Activated T-helper 17 cell treated with anti-CD3 and anti-CD28 coated beads, Interleukin-2, amount 50 U/mL, for 72 hours (primary cell): Measurements from ENCODE around the gene IREB2. TPM values are rescaled to one million over a fixed set of nuclear protein-coding genes. Genes with fewer than 3 reads are reported as not detected.

Experiments
- ATAC-seq: fragments of 150-1000 bp; cut with Tn5 transposase; replicated peaks from 2 replicates; pipeline ENCODE4 v1.10.0; 2021; ENCODE audit warnings: mild to moderate bottlenecking, moderate library complexity
- H3K27ac Mint-ChIP-seq: one replicate; pipeline ENCODE4 v1.8.0; 2022; ENCODE audit warnings: mixed read lengths
- H3K27me3 Mint-ChIP-seq: one replicate; pipeline ENCODE4 v1.8.0; 2022; ENCODE audit warnings: mixed read lengths
- H3K36me3 Mint-ChIP-seq: one replicate; pipeline ENCODE4 v1.8.0; 2022; ENCODE audit warnings: low read depth, mild to moderate bottlenecking, mixed read lengths
- H3K4me1 Mint-ChIP-seq: one replicate; pipeline ENCODE4 v1.8.0; 2022; ENCODE audit warnings: mixed read lengths
- H3K4me3 Mint-ChIP-seq: one replicate; pipeline ENCODE4 v1.8.0; 2022; ENCODE audit warnings: mild to moderate bottlenecking, mixed read lengths
- H3K9me3 Mint-ChIP-seq: one replicate; pipeline ENCODE4 v1.8.0; 2022; ENCODE audit warnings: mixed read lengths
- total RNA-seq, 2 donors: library from RNA; stranded (reverse); gene quantifications; one replicate each; pipeline ENCODE4 v1.2.3, GENCODE V29; 2022

The IREB2 gene, protein sequence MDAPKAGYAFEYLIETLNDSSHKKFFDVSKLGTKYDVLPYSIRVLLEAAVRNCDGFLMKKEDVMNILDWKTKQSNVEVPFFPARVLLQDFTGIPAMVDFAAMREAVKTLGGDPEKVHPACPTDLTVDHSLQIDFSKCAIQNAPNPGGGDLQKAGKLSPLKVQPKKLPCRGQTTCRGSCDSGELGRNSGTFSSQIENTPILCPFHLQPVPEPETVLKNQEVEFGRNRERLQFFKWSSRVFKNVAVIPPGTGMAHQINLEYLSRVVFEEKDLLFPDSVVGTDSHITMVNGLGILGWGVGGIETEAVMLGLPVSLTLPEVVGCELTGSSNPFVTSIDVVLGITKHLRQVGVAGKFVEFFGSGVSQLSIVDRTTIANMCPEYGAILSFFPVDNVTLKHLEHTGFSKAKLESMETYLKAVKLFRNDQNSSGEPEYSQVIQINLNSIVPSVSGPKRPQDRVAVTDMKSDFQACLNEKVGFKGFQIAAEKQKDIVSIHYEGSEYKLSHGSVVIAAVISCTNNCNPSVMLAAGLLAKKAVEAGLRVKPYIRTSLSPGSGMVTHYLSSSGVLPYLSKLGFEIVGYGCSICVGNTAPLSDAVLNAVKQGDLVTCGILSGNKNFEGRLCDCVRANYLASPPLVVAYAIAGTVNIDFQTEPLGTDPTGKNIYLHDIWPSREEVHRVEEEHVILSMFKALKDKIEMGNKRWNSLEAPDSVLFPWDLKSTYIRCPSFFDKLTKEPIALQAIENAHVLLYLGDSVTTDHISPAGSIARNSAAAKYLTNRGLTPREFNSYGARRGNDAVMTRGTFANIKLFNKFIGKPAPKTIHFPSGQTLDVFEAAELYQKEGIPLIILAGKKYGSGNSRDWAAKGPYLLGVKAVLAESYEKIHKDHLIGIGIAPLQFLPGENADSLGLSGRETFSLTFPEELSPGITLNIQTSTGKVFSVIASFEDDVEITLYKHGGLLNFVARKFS
- 10 to 100 TPM; 63.6 to 84.0 TPM for total RNA-seq

DNA sequence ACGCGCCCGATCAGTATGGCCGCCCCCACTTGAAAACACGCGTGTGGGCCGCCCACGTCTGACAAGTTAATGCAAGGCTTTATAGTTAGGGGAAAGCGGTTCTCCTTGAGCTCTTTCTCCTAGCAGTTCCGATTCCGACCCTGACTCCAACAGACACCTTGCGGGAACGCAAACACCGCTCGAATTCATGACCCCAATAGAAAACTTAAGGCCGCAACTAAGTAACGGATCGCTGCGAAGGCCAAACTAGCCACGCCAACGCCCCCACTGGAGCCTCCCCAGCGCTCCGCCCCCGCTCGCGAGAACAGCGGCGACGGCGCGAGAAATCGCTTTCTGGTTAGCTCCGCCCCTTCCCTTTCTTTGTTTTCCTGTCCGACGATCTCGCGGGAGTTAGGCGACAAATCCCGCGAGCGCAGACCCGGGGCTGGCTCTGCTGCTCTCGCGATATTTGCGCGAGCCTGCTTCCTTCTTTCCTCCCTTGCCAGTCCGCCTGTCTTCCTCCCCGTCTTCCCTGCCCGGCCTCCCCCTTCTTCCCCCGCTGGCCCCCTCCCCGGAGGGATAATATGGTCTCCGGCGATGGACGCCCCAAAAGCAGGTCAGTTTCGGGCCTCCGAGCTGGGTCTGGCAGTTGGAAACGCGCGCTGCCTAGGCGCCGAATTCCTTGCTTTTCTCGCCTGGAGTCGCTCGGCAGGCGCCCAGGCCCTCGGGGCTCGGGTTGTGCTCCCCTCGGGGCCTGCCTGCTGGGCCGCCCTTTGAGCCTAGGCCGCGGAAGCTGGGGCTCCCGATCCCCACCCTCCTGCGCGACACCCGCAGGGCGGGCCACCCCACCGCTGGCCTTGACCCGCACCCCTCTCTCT, at the start of gene IREB2:
Gene IREB2 (plus strand): TSS at position 455 of the 857 bp plus-strand sequence. CDS start 122 bp downstream, at position 577.
- peak within 1 kb of the TSS; percentile 100 for H3K27ac Mint-ChIP-seq
- peaks cover 26% of the 10 kb centered on the region for H3K4me1 Mint-ChIP-seq
- no peaks in the 10 kb centered on the region for H3K27me3 Mint-ChIP-seq
- peaks cover 46% of the 10 kb centered on the region for H3K36me3 Mint-ChIP-seq
- no peaks in the 10 kb centered on the region for H3K9me3 Mint-ChIP-seq
- ATAC-seq = peak; percentile 86
- peak within 1 kb of the TSS; percentile 99 for H3K4me3 Mint-ChIP-seq

DNA sequence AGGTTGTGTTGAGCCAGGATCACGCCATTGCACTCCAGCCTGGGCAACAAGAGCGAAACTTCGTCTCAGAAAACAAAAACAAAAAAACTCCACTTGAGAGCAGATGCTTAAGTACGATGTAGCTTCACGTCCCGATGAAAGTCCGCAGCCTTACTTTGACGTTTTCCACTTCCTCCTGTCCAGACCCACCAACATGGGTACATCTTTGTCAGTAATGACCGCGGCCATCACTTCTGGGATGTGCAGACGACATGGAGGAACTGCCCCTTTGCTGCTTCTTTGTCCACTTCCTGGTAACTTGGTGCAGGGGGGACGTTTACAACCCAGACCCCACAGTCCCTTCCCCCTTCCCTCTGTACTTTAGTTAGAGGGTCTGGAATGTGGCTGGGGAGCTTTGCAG, 49.2 kb upstream of the IREB2 start:
- ATAC-seq = no peak
- peaks cover 24% of the 10 kb centered on the region for H3K27me3 Mint-ChIP-seq
- no peaks in the 10 kb centered on the region for H3K36me3 Mint-ChIP-seq
- no peaks in the 10 kb centered on the region for H3K9me3 Mint-ChIP-seq
- H3K4me1 Mint-ChIP-seq = no peaks in the 10 kb centered on the region
- H3K4me3 Mint-ChIP-seq = no peak overlapping the region
- no peak overlapping the region for H3K27ac Mint-ChIP-seq

DNA sequence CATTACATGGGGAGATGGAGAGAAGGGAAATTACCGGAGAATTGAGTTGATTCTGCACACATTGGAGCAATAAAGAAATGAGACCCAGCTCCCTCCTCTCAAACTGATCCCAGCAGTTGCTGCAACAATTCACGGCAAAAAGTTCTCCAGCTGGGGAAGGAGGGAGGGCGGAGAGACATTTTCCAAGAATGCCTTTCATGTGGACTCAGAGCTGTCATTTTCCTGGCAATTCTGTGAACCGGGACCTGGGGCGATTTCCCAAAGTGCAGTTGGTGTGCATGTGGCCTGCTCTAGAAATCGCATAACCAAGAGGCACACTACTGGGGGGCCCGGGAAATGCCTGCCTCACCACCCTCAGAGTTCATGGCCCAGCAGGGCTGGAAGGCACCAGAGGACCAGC, 48.7 kb upstream of the IREB2 start:
- peaks cover 22% of the 10 kb centered on the region for H3K27me3 Mint-ChIP-seq
- H3K4me3 Mint-ChIP-seq = no peak overlapping the region
- no peaks in the 10 kb centered on the region for H3K4me1 Mint-ChIP-seq
- H3K27ac Mint-ChIP-seq = no peak overlapping the region
- no peak for ATAC-seq
- H3K36me3 Mint-ChIP-seq = no peaks in the 10 kb centered on the region
- no peaks in the 10 kb centered on the region for H3K9me3 Mint-ChIP-seq

DNA sequence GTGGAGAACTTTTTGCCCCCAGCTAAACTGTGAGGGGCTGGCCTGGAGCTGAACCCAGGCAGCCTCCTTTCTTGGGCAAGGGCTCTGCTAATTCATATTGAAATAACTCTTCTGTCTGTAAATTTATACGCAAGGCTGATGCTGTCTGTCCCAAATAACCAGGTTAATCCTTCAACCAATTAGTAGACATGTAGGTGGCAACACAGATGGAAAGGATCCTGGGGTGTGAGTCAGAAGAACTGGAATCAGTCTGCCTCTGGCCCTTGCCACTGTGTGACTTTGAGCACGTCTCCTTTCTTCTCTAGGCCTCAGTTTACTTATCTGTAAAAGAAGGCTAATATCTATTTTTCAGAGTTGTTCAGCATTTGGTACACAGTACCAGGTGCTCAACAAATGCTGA, 48.3 kb upstream of the IREB2 start:
- no peaks in the 10 kb centered on the region for H3K9me3 Mint-ChIP-seq
- ATAC-seq = no peak
- H3K36me3 Mint-ChIP-seq = no peaks in the 10 kb centered on the region
- H3K4me1 Mint-ChIP-seq = no peaks in the 10 kb centered on the region
- H3K27me3 Mint-ChIP-seq = peaks cover 20% of the 10 kb centered on the region
- H3K4me3 Mint-ChIP-seq = no peak overlapping the region
- no peak overlapping the region for H3K27ac Mint-ChIP-seq

DNA sequence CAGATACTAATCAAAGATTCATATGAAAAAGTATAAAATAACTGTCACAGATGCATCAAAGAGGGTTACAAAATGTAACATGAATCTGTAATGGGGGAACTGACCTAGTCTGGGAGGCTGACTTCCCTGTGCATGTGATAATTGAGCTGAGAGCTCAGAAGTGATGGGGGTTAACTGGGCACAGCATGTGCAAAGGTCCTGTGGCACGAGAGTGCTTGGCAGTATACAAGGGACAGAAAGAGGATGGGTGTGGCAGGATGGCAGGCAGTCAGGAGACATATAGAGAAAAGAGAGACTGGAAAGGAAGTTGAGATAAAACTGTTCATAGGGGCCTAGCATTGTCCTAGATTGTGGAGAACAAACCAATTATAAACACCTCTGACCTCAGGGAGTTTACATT, 47.8 kb upstream of the IREB2 start:
- H3K36me3 Mint-ChIP-seq = no peaks in the 10 kb centered on the region
- no peak overlapping the region for H3K4me3 Mint-ChIP-seq
- H3K27me3 Mint-ChIP-seq = peaks cover 15% of the 10 kb centered on the region
- H3K27ac Mint-ChIP-seq = no peak overlapping the region
- no peaks in the 10 kb centered on the region for H3K4me1 Mint-ChIP-seq
- ATAC-seq = no peak
- no peaks in the 10 kb centered on the region for H3K9me3 Mint-ChIP-seq

DNA sequence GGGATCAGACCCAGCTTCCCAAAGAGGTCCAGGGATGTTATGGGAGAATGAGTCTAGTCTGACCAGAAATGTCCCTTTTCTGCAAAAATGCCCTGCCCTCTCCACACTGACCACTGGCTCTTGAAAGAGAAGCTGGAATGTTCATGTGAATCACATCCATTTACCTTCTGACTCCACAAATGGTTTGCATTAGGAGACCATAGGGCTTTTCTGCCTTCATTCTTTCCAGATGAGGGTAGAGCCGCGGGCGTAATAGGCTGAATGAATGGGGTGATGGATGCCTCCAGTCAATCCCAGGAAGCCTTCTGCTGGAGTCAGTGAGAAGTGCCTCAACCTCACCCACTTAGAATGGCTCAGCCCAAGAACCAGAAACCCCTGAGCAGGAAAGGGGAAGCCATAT, 47.2 kb upstream of the IREB2 start:
- Mint-ChIP-seq H3K27ac (no peak overlapping the region), H3K4me3 (no peak overlapping the region), H3K9me3 (no peaks in the 10 kb centered on the region), H3K4me1 (no peaks in the 10 kb centered on the region), H3K36me3 (no peaks in the 10 kb centered on the region), H3K27me3 (peaks cover 9% of the 10 kb centered on the region)
- no peak for ATAC-seq

DNA sequence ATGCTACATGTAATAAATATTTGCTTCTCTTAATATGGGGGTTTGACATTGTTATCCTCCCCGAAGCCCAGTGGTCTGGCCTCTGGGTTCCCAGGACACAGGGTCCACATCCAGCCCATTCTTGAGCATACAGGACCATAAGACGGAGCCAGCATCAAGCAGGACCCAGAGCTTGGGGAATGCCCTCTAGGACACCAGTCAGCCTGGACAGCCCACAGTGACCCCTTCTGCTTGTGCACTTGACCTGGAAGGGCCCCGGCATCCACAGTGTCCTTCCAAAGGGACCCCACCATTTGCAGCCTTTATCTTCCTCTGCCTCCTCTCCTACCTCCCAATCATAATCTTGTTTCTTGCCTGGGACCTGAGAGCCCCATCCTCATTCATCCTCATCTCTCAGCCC, 46.2 kb upstream of the IREB2 start:
- no peak for ATAC-seq
- Mint-ChIP-seq H3K36me3 (no peaks in the 10 kb centered on the region), H3K27me3 (peaks cover 3% of the 10 kb centered on the region), H3K4me1 (no peaks in the 10 kb centered on the region), H3K4me3 (no peak overlapping the region), H3K9me3 (no peaks in the 10 kb centered on the region), H3K27ac (no peak overlapping the region)

DNA sequence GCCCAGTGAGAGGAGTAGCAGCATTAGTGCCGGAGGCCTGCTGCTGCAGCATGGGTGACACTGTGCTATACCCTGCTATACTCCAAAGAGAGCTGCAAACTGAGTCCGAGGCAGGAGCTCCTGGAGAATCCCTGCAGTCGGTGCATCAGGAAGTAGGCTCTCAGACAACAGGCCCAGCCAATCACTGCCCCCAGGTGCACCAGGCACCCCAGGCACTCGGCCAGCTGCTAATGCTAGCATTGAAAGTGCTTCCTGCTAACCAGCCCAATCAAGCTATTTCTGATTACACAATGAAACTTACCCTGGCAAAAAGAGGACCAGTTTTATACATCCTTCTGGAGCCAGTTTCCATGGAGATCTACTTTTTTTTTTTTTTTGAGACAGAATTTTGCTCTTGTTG, 45.6 kb upstream of the IREB2 start:
- H3K27me3 Mint-ChIP-seq = peaks cover 3% of the 10 kb centered on the region
- H3K27ac Mint-ChIP-seq = no peak overlapping the region
- H3K9me3 Mint-ChIP-seq = no peaks in the 10 kb centered on the region
- no peak for ATAC-seq
- no peaks in the 10 kb centered on the region for H3K4me1 Mint-ChIP-seq
- no peak overlapping the region for H3K4me3 Mint-ChIP-seq
- H3K36me3 Mint-ChIP-seq = no peaks in the 10 kb centered on the region

DNA sequence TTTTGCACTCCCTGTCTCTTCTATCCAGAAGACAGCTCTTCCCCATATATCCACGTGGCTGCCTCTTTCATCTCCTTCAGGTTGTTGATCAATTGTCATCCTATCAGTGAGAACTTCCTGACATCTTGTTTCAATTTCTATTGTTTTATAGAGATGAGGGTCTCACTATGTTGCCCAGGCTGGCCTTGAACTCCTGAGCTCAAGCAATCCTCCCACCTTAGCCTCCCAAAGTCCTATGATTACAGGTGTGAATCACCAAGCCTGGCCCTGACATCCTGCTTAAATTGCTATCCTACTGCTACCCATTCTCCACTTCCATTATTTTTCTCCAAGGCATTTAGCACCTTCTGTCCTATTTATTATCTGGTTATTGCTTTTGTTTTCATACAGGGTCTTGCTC, 44.9 kb upstream of the IREB2 start:
- H3K36me3 Mint-ChIP-seq = no peaks in the 10 kb centered on the region
- H3K4me1 Mint-ChIP-seq = no peaks in the 10 kb centered on the region
- no peaks in the 10 kb centered on the region for H3K9me3 Mint-ChIP-seq
- H3K4me3 Mint-ChIP-seq = no peak overlapping the region
- H3K27ac Mint-ChIP-seq = no peak overlapping the region
- H3K27me3 Mint-ChIP-seq = peaks cover 3% of the 10 kb centered on the region
- no peak for ATAC-seq

DNA sequence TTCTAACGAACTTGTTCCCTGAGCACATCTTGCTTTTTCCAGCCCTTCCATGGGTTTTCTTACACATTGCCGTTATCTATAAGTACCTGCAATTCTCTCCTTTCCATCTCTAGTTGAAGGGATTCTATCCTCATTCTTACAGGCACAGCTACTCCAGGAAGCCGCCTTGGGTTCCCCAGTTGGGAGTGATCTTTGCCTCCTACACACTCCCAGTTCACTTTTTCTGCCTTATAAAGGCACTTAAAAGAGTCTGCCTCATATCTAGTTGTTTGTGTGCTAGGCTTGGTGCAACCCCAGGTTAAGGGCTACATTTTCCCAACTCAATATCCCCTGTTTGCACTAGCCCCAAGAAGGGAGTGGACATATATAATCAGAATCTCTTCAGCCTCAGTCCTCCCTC, 44.0 kb upstream of the IREB2 start:
- no peak overlapping the region for H3K4me3 Mint-ChIP-seq
- no peak for ATAC-seq
- no peaks in the 10 kb centered on the region for H3K4me1 Mint-ChIP-seq
- H3K27ac Mint-ChIP-seq = no peak overlapping the region
- no peaks in the 10 kb centered on the region for H3K36me3 Mint-ChIP-seq
- H3K27me3 Mint-ChIP-seq = peaks cover 3% of the 10 kb centered on the region
- H3K9me3 Mint-ChIP-seq = no peaks in the 10 kb centered on the region

DNA sequence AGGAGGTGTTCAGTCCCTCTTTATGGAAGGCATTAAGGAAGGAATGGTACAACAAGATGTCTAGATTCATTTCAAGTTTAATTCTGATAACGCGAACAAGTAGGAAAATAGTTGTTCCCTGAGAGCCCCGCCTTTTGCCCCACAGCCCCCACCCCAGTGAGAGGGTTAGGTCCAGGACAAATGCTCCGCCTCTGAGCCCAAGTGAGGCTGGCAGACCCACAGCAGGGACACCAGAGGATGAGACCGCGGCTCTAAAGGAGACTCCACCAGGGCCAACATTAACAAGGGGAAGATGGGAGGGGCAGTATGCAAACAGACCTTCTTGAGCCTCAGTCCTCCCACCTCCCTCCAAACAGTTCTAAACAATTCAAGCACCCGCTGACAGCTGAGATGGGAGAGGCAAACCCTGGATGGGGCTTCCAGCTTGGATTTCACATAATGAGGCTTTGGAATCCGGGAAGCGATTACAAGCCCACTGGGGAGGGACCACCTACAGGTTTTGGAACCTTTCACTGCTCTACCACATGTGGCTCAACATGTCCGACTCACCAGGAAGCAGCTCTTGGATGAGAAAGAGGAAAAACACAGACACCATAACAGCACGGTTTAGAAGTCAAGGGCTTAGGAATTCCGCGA, 42.9 kb upstream of the IREB2 start:
- Mint-ChIP-seq H3K4me3 (no peak overlapping the region), H3K27me3 (peaks cover 3% of the 10 kb centered on the region)

DNA sequence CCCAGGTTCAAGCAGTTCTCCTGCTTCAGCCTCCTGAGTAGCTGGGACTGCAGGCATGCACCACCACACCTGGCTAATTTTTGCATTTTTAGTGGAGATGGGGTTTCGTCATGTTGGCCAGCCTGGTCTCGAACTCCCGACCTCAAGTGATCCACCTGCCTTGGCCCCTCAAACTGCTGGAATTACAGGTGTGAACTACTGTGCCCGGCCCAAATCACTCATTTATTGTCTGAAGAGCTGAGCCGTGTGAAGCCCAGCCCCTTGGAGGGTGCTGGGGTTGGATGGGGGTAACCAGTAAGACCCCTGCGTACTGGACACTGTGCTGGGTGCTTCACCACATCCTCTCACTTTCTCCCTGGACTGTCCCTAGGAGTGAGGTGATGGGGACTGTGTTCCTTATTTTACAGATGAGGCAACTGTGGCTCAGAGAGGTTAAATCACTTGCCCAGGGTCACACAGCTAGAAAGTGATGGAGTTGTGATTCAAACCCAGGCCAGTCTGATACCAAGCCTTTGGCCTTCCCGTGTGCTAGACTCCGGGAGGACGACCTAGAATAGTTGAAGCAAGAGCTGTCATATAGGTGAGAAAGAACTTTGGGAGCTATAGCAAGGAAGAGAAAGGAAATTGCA, 41.7 kb upstream of the IREB2 start:
- no peaks in the 10 kb centered on the region for H3K36me3 Mint-ChIP-seq
- H3K4me1 Mint-ChIP-seq = no peaks in the 10 kb centered on the region
- no peaks in the 10 kb centered on the region for H3K9me3 Mint-ChIP-seq
- peaks cover under 1% of the 10 kb centered on the region for H3K27me3 Mint-ChIP-seq
- no peak overlapping the region for H3K4me3 Mint-ChIP-seq
- ATAC-seq = no peak
- no peak overlapping the region for H3K27ac Mint-ChIP-seq

More for the DNA sequence above, 42.9 kb upstream of the IREB2 start:
- no peaks in the 10 kb centered on the region for H3K36me3 Mint-ChIP-seq
- no peaks in the 10 kb centered on the region for H3K4me1 Mint-ChIP-seq
- no peak overlapping the region for H3K27ac Mint-ChIP-seq
- no peaks in the 10 kb centered on the region for H3K9me3 Mint-ChIP-seq
- no peak for ATAC-seq

DNA sequence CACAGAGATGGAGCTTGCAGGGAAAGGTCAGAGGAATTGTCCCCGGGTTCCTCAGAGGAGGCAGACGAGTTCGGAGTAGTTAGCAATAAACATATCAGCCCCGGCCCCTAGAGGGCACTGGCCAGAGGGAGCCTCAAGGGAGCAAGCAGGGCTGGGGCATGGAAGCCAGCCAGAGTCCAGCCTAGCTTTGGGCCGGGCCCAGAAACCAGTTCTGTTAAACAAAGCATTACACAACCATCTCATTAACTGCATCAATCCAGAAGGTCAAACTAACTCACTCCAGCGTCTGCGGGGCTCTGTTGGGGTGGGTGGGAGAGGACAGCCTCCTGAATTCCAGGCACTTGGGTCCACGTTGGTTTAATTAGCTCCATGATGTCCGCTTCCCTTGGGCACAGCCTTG, 41.0 kb upstream of the IREB2 start:
- no peaks in the 10 kb centered on the region for H3K36me3 Mint-ChIP-seq
- ATAC-seq = no peak
- H3K4me1 Mint-ChIP-seq = no peaks in the 10 kb centered on the region
- no peaks in the 10 kb centered on the region for H3K27me3 Mint-ChIP-seq
- no peak overlapping the region for H3K27ac Mint-ChIP-seq
- H3K4me3 Mint-ChIP-seq = no peak overlapping the region
- H3K9me3 Mint-ChIP-seq = no peaks in the 10 kb centered on the region
